ENCODE data around the gene MEGF11. TPM values are rescaled to one million over a fixed set of nuclear protein-coding genes. Genes with fewer than 3 reads are reported as not detected.

The MEGF11 gene
- total RNA-seq, 1 donor = under 0.01 TPM

DNA sequence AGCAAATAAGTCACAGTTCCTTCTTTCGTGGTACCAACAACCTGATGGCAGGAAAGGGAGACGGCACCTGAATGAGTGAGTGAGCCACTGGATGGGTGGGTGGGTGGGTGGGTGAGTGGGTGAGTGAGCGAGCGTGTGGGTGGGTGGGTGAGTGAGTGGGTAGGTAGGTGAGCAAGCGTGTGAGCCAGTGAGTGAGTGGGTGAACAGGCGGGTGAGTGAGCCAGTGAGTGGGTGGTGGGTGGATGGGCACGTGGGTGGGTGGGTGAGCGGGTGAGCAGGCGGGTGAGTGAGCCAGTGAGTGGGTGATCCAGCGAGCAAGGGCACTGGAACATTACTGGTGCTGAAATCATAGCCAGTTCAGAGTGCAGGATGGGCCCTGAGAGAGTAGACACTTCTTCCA is 152.8 kb downstream of the MEGF11 start:
- DNase-seq (ENCODE audit: low read depth) = no peak
- TF ChIP-seq, protein P1, sequence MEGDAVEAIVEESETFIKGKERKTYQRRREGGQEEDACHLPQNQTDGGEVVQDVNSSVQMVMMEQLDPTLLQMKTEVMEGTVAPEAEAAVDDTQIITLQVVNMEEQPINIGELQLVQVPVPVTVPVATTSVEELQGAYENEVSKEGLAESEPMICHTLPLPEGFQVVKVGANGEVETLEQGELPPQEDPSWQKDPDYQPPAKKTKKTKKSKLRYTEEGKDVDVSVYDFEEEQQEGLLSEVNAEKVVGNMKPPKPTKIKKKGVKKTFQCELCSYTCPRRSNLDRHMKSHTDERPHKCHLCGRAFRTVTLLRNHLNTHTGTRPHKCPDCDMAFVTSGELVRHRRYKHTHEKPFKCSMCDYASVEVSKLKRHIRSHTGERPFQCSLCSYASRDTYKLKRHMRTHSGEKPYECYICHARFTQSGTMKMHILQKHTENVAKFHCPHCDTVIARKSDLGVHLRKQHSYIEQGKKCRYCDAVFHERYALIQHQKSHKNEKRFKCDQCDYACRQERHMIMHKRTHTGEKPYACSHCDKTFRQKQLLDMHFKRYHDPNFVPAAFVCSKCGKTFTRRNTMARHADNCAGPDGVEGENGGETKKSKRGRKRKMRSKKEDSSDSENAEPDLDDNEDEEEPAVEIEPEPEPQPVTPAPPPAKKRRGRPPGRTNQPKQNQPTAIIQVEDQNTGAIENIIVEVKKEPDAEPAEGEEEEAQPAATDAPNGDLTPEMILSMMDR (IDR thresholded peaks at IDR 0.05; ENCODE audit: insufficient read depth, low read depth, low read length) = no peak
- no peak overlapping the region for H3K4me3 ChIP-seq (ENCODE audit: low read depth, low read length)

DNA sequence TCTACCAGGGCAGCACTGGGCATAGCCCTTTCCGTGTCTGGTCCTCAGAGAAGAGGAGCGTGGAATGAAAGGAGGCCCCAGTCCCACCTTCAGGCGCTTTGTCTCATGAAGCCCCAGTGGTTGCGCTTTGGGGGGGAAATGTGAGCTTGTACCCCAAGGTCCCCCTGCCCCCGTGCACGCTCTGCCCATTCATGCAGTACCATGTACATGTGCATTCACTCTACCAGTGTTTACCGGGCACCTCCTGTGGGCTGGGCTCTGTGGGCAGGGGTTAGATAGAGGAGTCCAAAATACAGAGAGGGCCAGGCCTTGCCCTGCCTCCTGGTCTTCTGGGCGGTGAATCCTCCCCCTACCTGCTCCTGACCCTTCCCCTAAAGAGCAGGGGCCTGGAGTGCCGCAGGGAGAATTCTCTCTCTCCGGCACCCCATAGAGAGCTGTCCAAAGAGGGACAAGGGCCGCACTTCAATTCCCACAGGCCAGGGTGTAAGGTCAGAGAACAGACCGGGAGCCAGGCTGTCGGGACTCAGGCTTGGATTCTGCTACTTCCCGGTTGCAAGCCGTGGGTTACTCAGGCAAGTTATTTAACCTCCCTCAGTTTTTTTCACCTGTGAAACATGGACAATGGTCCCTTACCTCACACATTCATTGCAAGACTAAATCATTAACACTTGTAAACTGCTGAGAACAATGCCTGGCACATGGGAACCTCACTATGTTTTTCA is 153.4 kb downstream of the MEGF11 start:
- TF ChIP-seq, protein P1 (IDR thresholded peaks at IDR 0.05; ENCODE audit: insufficient read depth, low read depth, low read length) = no peak
- no peak overlapping the region for H3K4me3 ChIP-seq (ENCODE audit: low read depth, low read length)
- no peak for DNase-seq (ENCODE audit: low read depth)

DNA sequence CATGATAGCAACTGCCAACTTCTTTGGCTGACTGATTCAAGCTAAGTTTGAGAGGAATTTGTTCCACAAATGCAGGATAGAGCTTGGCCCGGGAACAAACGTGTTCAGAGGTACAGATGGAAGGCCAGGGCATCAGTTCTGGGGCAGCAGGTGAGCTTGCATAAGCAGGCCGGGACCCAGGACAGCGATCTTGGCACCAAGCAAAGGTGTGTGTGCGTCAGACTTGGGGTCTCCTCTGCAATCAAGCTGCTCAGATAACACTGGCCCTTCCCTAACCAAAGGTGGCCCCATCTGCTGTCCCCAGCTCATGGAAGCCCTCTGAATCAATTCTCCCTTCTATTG is 155.6 kb downstream of the MEGF11 start:
- TF ChIP-seq, protein P1 (IDR thresholded peaks at IDR 0.05; ENCODE audit: insufficient read depth, low read depth, low read length) = no peak
- no peak overlapping the region for H3K4me3 ChIP-seq (ENCODE audit: low read depth, low read length)
- DNase-seq (ENCODE audit: low read depth) = no peak

DNA sequence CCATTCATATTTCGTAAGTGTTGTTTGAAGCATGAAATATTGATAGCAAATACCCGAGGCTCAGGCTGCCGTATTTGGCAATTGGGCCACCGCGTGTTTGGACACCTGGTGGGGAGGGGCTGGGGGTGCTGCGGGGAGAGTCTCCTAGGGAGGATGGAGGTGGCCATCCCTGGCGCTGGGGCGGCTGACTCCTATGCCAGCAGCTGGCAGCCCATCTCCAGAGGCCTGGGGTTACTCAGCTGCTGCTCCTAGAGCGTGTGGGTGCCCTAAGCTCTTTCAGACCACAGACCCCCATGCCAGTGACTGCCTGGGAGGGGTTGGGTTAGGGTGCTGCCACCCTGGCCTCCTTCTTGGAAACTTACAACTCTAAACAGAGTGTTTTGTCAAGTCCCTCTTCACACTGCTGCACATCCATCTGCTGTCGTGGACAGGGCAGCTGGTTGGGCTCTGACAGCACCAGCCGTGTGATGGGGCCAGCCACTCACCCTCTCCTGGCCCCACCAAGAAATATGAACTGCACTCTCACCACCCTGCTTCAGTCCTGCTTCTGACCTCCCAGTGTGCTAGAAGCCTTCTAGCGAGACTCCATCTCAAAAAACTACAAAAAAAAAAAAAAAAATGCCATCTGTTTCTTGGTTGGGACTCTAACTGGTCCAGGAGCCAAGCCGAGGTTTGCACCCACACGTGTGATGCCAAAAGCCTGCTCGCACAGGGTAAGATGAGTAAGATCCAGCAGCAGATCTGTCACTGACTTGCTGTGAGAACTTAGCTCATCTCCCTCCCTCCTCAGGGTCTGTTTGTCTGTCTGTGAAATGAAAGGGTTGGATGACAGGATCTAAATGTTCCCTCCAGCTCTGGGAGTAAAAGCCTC is 156.2 kb downstream of the MEGF11 start:
- no peak for DNase-seq (ENCODE audit: low read depth)
- TF ChIP-seq, protein P1 (IDR thresholded peaks at IDR 0.05; ENCODE audit: insufficient read depth, low read depth, low read length) = no peak
- no peak overlapping the region for H3K4me3 ChIP-seq (ENCODE audit: low read depth, low read length)

DNA sequence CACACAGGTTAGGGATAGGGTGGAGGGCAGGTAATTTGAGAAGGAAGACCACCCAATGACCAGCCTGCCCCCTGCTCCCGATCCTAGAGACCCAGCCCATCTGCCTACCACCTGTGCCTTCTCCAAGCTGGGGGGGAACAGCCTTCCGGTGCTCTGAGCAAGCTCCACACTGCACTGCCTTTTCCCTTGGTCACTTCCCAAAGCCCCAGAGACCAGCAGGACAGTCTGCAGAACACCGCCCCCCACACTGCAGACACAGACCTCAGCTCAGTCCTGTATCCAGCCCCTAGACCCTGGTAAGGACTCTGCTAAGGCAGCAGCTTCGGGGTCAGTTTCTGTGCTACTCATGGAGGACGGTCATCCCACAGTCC is 156.9 kb downstream of the MEGF11 start:
- no peak overlapping the region for H3K4me3 ChIP-seq (ENCODE audit: low read depth, low read length)
- no peak for DNase-seq (ENCODE audit: low read depth)
- TF ChIP-seq, protein P1 (IDR thresholded peaks at IDR 0.05; ENCODE audit: insufficient read depth, low read depth, low read length) = no peak

DNA sequence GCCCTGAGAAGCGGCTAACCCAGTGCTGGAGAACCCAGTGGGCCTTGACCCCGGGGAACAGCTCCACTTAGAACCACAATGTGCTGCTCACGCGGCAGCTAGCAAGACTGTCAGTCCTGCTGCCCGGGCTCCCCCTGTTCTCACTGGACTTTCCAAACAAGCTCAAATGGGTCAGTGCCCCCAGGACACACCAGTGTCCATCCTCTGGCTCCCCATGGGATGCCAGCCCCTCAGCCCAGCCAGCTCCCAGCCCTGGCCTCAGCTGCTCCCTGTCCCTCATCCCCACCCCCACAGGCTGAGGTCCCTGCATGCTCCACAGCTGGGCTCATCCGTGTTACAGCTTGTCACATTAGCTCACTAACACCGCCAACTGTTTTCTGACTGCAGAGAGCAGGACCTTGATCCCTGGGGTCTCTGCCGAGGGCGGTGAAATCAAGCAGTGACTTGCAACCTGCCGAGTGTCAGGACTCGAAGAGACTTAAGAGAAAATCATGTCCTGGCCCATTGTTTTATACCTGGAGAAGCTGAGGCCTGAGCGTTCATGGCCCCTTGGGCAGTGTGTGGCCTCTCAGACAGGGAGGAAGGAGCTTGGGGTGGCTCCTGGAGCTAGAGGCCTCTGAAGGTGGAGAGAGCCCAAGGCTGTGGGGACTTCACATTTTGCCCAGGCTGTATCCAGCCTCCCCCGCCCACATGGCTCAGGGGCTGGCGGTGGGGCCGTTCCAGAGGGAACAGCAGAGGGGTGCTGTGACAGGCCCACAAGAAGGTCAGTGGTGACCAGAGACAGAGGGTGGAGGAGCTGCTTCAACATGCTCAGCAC is 157.5 kb downstream of the MEGF11 start:
- no peak for DNase-seq (ENCODE audit: low read depth)
- TF ChIP-seq, protein P1 (IDR thresholded peaks at IDR 0.05; ENCODE audit: insufficient read depth, low read depth, low read length) = no peak

More for the DNA sequence above, 157.5 kb downstream of the MEGF11 start:
- H3K4me3 ChIP-seq (ENCODE audit: low read depth, low read length) = no peak overlapping the region

Measured in fibroblast of villous mesenchyme (primary cell).